ENCODE measurements around the gene RNF113B.

GRCh38 chr13:98212763-98213162 lies 35.7 kb upstream of the RNF113B start:
- TF ChIP-seq CTCF (conservative IDR thresholded peaks at IDR 0.05; ENCODE audit: low read length) (no peak), EZH2phosphoT487 (IDR thresholded peaks at IDR 0.05; ENCODE audit: borderline replicate concordance, low read depth, low read length) (no peak)

Measured in OCI-LY7 (cell line).